Activated CD4-positive, alpha-beta memory T cell treated with anti-CD3 and anti-CD28 coated beads for 36 hours (primary cell): ENCODE results near the gene GTSE1. TPM values are rescaled to one million over a fixed set of nuclear protein-coding genes. Genes with fewer than 3 reads are reported as not detected.
A peak's percentile ranks its signal among the peaks of the same experiment; 100 is the strongest.

ENCODE experiments used
- CTCF ChIA-PET: fragments of 350-600 bp; sonication (Branson Sonifier 250); formaldehyde crosslinking; loops from one replicate; lab custom pipeline; 2021; ENCODE audit warnings: antibody characterized with exemption, inconsistent platforms; lab: Charles Lee
- POLR2A ChIA-PET: fragments of 350-600 bp; sonication (Branson Sonifier 250); formaldehyde crosslinking; loops from one replicate; lab custom pipeline; 2021; ENCODE audit warnings: antibody characterized with exemption; lab: Charles Lee
- DNase-seq: peaks from one replicate; pipeline ENCODE4 v3.0.0-alpha.2; 2020
- H3K27ac Mint-ChIP-seq: one replicate; pipeline ENCODE4 v1.8.0; 2021; ENCODE audit warnings: mixed read lengths
- H3K27me3 Mint-ChIP-seq: one replicate; pipeline ENCODE4 v1.8.0; 2021; ENCODE audit warnings: mixed read lengths
- H3K36me3 Mint-ChIP-seq: one replicate; pipeline ENCODE4 v1.8.0; 2021; ENCODE audit warnings: mixed read lengths
- H3K4me1 Mint-ChIP-seq: one replicate; pipeline ENCODE4 v1.8.0; 2021; ENCODE audit warnings: low read depth, mixed read lengths
- H3K4me3 Mint-ChIP-seq: one replicate; pipeline ENCODE4 v1.8.0; 2021; ENCODE audit warnings: mild to moderate bottlenecking, mixed read lengths
- H3K9me3 Mint-ChIP-seq: one replicate; pipeline ENCODE4 v1.8.0; 2021; ENCODE audit warnings: mixed read lengths
- intact Hi-C: fragments of 100-400 bp; cut with micrococcal nuclease; formaldehyde crosslinking; loops from one replicate; pipeline ENCODE4 v1.15.1; 2023
- total RNA-seq, 2 experiments: library from RNA; stranded (reverse); gene quantifications; one replicate each; pipeline ENCODE4 v1.2.3, GENCODE V29; 2021

GTSE1 gene
- 10 to 100 TPM; 39.9 to 42.6 TPM for total RNA-seq

- peaks cover 29% of the 10 kb centered on the region for H3K4me1 Mint-ChIP-seq
- peak; percentile 99 for DNase-seq
- H3K9me3 Mint-ChIP-seq: no peaks in the 10 kb centered on the region
- peaks cover 39% of the 10 kb centered on the region for H3K36me3 Mint-ChIP-seq
- H3K27ac Mint-ChIP-seq: peak within 1 kb of the TSS; percentile 90
- H3K4me3 Mint-ChIP-seq: peak within 1 kb of the TSS; percentile 77
- intact Hi-C loops: loop anchor here (1.0 to 10.0 kb wide), 5 partner anchors 38 to 262 kb away; partner anchors contain the start of gene TRMU
- POLR2A ChIA-PET: interaction anchor here (1.3 to 1.7 kb wide), 3 partner anchors 29 to 145 kb away, joined by 4 to 6 read pairs (median 6); partner anchors contain the start of genes CDPF1 and TTC38
- CTCF ChIA-PET: interaction anchor here (1.0 to 1.9 kb wide), 8 partner anchors 19 to 290 kb away, joined by 3 to 19 read pairs (median 6); partner anchors contain the start of gene TTC38
- no peaks in the 10 kb centered on the region for H3K27me3 Mint-ChIP-seq
Measured at GRCh38 chr22:46296257-46297150, at the start of gene GTSE1. Gene GTSE1 (plus strand): TSS chr22:46296870. CDS start chr22:46297401, 531 bp downstream.

GRCh38 chr22:46247443-46247975, 49.2 kb upstream of the GTSE1 start:
- H3K27ac Mint-ChIP-seq: no peak overlapping the region
- intact Hi-C loops: no loop called here
- H3K36me3 Mint-ChIP-seq: peaks cover 6% of the 10 kb centered on the region
- H3K9me3 Mint-ChIP-seq: no peaks in the 10 kb centered on the region
- no peaks in the 10 kb centered on the region for H3K27me3 Mint-ChIP-seq
- POLR2A ChIA-PET: no interaction called here
- CTCF ChIA-PET: no interaction called here
- no peak for DNase-seq
- H3K4me3 Mint-ChIP-seq: no peak overlapping the region
- peaks cover 23% of the 10 kb centered on the region for H3K4me1 Mint-ChIP-seq

DNA sequence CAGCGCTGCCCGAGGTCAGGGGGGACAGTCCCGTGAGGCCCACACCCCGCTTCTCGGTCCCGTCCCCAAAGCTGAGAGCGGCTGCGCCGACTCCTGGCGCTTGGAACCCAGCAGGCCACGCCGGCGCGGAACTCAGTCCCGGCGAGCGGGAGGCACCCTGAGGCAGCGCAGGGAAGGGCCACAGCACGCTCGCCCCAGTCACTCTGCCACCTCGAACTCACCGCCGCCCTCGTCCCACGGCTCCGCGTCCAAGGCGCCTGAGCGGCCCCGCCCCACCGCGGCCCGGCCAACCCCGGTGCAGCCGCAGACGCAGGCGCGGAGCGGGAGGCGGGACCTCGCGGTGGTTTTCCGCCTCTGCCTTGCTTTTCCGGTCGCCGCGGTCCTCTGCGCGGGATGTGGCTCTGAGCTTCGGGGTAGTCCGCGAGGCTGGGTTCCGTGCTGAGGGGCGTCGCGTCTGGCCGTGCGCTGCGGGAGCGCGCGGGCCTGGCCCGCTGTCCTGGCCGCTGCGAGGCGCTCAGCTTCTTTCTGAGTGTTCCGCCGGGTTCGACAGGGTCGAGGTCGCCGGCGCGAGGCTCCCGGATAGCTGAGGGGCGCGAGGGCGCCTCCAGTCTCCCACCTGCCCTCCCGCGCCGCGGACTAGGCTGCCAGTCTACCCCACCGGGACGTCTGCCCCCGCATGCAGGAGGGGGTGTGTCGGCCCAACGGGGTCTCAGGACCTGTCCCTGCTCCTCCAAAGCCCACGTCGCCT, 46.5 kb upstream of the GTSE1 start, which contains the start of gene CDPF1:
Gene CDPF1 (minus strand): TSS at position 259 of the 748 bp plus-strand sequence. CDS start 2,009 bp downstream, outside the sequence.
- H3K27ac Mint-ChIP-seq: peak within 1 kb of the TSS; percentile 44
- H3K4me1 Mint-ChIP-seq: peaks cover 34% of the 10 kb centered on the region
- peak; percentile 93 for DNase-seq
- POLR2A ChIA-PET: interaction anchor here (0.7 to 1.5 kb wide), 3 partner anchors 38 to 99 kb away, joined by 3 to 6 read pairs (median 4); partner anchors contain the start of genes GTSE1 and PPARA
- H3K9me3 Mint-ChIP-seq: no peaks in the 10 kb centered on the region
- H3K4me3 Mint-ChIP-seq: peak within 1 kb of the TSS; percentile 68
- CTCF ChIA-PET: interaction anchor here (0.6 to 3.4 kb wide), 4 partner anchors 52 to 244 kb away, joined by 3 to 13 read pairs (median 3); partner anchors contain the start of gene PPARA
- H3K36me3 Mint-ChIP-seq: no peaks in the 10 kb centered on the region
- H3K27me3 Mint-ChIP-seq: no peaks in the 10 kb centered on the region
- intact Hi-C loops: loop anchor here (2.0 kb wide), 3 partner anchors 29 to 101 kb away; no protein-coding TSS in a partner anchor

- intact Hi-C loops: loop anchor here (2.0 kb wide), 3 partner anchors 30 to 102 kb away; no protein-coding TSS in a partner anchor
- DNase-seq: peak; percentile 20
- Mint-ChIP-seq H3K4me1 (peaks cover 34% of the 10 kb centered on the region), H3K36me3 (no peaks in the 10 kb centered on the region), H3K27me3 (no peaks in the 10 kb centered on the region), H3K27ac (peak overlapping the region; percentile 44), H3K4me3 (peak overlapping the region; percentile 68), H3K9me3 (no peaks in the 10 kb centered on the region)
- ChIA-PET POLR2A (interaction anchor here (0.7 to 1.5 kb wide), 3 partner anchors 38 to 100 kb away, joined by 3 to 6 read pairs (median 4); partner anchors contain the start of genes GTSE1 and PPARA), CTCF (interaction anchor here (1.2 to 3.4 kb wide), 3 partner anchors 100 to 245 kb away, joined by 3 to 13 read pairs (median 3); partner anchors contain the start of gene PPARA)
Measured at GRCh38 chr22:46250783-46251125, 45.9 kb upstream of the GTSE1 start.

- Mint-ChIP-seq H3K27ac (peak overlapping the region; percentile 65), H3K4me3 (peak overlapping the region; percentile 68), H3K36me3 (no peaks in the 10 kb centered on the region), H3K9me3 (no peaks in the 10 kb centered on the region), H3K27me3 (peaks cover under 1% of the 10 kb centered on the region), H3K4me1 (peaks cover 34% of the 10 kb centered on the region)
- intact Hi-C loops: loop anchor here (2.0 kb wide), 3 partner anchors 30 to 102 kb away; no protein-coding TSS in a partner anchor
- POLR2A ChIA-PET: interaction anchor here (1.5 kb wide), 1 partner anchor 100 kb away, joined by 6 read pairs; the partner anchor contains the start of gene PPARA
- DNase-seq: no peak
- CTCF ChIA-PET: interaction anchor here (3.4 kb wide), 1 partner anchor 101 kb away, joined by 13 read pairs; the partner anchor contains the start of gene PPARA
Measured at GRCh38 chr22:46251266-46251665, 45.4 kb upstream of the GTSE1 start.

DNA sequence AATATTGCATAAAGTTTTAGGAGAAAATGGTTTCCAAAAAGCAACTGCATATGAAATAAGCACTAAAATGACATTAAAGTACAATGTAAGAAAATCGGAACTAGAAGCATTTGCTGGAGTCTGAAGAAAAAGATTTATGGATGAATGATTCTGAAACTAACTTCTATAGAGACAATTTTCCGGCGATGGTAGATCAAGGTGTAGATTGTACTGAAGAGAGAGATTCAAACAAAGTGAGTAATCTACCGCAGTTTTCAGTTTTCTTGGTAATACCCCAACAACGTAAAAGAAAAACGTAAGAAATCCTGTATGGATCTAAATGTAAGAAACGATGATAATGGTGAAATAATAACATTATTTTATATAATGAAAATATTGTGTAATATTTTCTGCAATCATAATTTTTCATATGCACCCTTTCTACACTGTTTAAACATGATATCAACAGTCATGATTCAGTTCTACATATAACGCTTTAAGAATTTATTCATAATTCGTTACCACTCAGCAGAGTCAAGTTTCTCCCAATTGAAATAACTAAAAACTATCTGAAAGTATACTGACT, 44.8 kb upstream of the GTSE1 start:
- intact Hi-C loops: loop anchor here (1.0 to 2.0 kb wide), 4 partner anchors 31 to 103 kb away; partner anchors contain the start of gene GTSE1
- no peak for DNase-seq
- H3K4me1 Mint-ChIP-seq: peaks cover 34% of the 10 kb centered on the region
- peaks cover 4% of the 10 kb centered on the region for H3K27me3 Mint-ChIP-seq
- CTCF ChIA-PET: interaction anchor here (3.4 kb wide), 1 partner anchor 102 kb away, joined by 13 read pairs; the partner anchor contains the start of gene PPARA
- H3K27ac Mint-ChIP-seq: peak overlapping the region; percentile 65
- no peaks in the 10 kb centered on the region for H3K36me3 Mint-ChIP-seq
- POLR2A ChIA-PET: no interaction called here
- H3K9me3 Mint-ChIP-seq: no peaks in the 10 kb centered on the region
- H3K4me3 Mint-ChIP-seq: peak overlapping the region; percentile 68

- Mint-ChIP-seq H3K36me3 (no peaks in the 10 kb centered on the region), H3K27ac (no peak overlapping the region), H3K4me3 (no peak overlapping the region), H3K4me1 (peaks cover 20% of the 10 kb centered on the region), H3K27me3 (peaks cover 39% of the 10 kb centered on the region), H3K9me3 (no peaks in the 10 kb centered on the region)
- intact Hi-C loops: no loop called here
- no peak for DNase-seq
- ChIA-PET CTCF (no interaction called here), POLR2A (no interaction called here)
Measured at GRCh38 chr22:46256358-46256958, 40.2 kb upstream of the GTSE1 start.

- no peak for DNase-seq
- CTCF ChIA-PET: interaction anchor here (0.9 kb wide), 1 partner anchor 143 kb away, joined by 5 read pairs; no protein-coding TSS in a partner anchor
- Mint-ChIP-seq H3K27ac (no peak overlapping the region), H3K36me3 (no peaks in the 10 kb centered on the region), H3K27me3 (peaks cover 62% of the 10 kb centered on the region), H3K4me3 (no peak overlapping the region), H3K9me3 (no peaks in the 10 kb centered on the region), H3K4me1 (peaks cover 3% of the 10 kb centered on the region)
- POLR2A ChIA-PET: interaction anchor here (1.1 kb wide), 1 partner anchor 37 kb away, joined by 3 read pairs; no protein-coding TSS in a partner anchor
- intact Hi-C loops: no loop called here
Measured at GRCh38 chr22:46259374-46259773, 37.3 kb upstream of the GTSE1 start.

DNA sequence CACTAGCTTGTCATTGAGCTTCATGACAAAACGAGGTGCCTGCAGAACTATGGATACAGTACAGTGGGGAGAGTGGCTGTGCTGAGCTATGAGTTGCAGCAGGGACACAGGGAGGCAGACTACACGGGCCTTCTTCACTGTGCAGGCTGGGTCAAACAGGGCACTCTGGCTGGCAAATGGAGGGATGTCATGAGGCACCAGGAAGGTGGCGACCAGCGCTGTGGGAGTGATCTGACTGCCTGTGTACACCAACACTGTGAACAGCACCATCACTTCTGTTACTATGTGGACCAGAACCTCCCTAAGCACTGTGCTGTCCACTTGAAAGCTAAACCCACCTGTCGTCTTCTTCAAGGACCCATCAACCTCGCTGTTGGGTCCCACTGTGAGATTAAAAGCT, 36.6 kb upstream of the GTSE1 start:
- no peaks in the 10 kb centered on the region for H3K36me3 Mint-ChIP-seq
- CTCF ChIA-PET: interaction anchor here (0.8 to 0.9 kb wide), 2 partner anchors 143 to 303 kb away, joined by 3 to 5 read pairs; no protein-coding TSS in a partner anchor
- no peaks in the 10 kb centered on the region for H3K9me3 Mint-ChIP-seq
- no peak for DNase-seq
- no peak overlapping the region for H3K4me3 Mint-ChIP-seq
- no peaks in the 10 kb centered on the region for H3K4me1 Mint-ChIP-seq
- H3K27me3 Mint-ChIP-seq: peaks cover 64% of the 10 kb centered on the region
- POLR2A ChIA-PET: interaction anchor here (1.1 kb wide), 1 partner anchor 38 kb away, joined by 3 read pairs; no protein-coding TSS in a partner anchor
- intact Hi-C loops: no loop called here
- no peak overlapping the region for H3K27ac Mint-ChIP-seq

DNA sequence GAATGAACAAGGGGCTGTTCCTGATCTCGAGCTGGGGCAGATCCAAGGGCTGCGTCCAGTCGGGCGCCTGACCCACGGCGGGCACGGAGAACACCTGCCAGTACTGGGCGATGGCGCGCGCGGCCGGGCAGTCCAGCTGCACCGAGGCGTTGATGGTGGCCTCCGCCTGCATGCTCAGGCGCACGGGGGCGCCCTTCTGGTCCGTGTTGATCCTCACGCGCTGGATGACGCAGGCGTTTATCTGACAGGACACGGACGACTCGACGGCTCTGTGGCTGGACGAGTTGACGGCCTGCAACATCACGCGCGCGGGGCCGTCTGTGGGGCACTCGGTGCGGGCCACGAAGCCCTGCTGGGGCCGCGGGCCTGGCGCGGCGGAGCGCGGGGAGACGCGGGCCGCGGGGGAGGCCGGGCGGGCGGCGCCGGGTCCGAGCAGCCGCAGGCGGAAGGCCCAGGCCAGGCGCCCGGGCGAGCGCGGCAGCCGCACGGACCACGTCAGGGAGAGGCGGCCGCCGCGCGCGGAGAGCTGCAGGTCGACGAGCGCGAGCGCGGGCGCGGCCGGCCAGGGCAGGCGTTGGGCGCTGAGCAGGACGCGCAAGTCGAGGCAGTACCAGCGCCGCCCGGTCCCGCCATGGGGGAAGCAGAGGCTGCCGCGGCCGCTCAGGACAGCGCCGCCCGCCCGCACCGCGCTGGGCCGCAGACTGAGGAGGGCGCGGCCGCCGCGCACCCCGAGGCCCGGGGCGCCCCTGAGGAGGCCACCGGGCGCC, 34.0 kb upstream of the GTSE1 start:
- POLR2A ChIA-PET: no interaction called here
- Mint-ChIP-seq H3K9me3 (peaks cover 10% of the 10 kb centered on the region), H3K27ac (no peak overlapping the region), H3K36me3 (peaks cover 3% of the 10 kb centered on the region), H3K4me1 (peaks cover 4% of the 10 kb centered on the region), H3K4me3 (no peak overlapping the region), H3K27me3 (peaks cover 74% of the 10 kb centered on the region)
- intact Hi-C loops: no loop called here
- DNase-seq: peak; percentile 60
- CTCF ChIA-PET: interaction anchor here (1.1 kb wide), 1 partner anchor 35 kb away, joined by 3 read pairs; no protein-coding TSS in a partner anchor
